Fibroblast of lung (primary cell): Measurements from ENCODE around the gene KRTAP4-4. TPM values are rescaled to one million over a fixed set of nuclear protein-coding genes. Genes with fewer than 3 reads are reported as not detected.

Experiments
- DNase-seq, 2 donors: peaks; one replicate each; pipeline versions ENCODE4 v3.0.0 to v3.0.0-alpha.2; 2010; ENCODE audit warnings: low read depth in 2 of 2
- H2AFZ ChIP-seq: 2 replicates; pipeline ENCODE4 v1.5.1; 2012; ENCODE audit warnings: low read length, control low read depth, inconsistent platforms
- H3K27ac ChIP-seq: 2 replicates; pipeline ENCODE4 v1.5.1; 2011; ENCODE audit warnings: low read length, control low read depth; ENCODE audit not compliant: insufficient read depth
- H3K27me3 ChIP-seq: 2 replicates; pipeline ENCODE4 v1.5.1; 2011; ENCODE audit warnings: mild to moderate bottlenecking, low read length; ENCODE audit not compliant: control insufficient read depth, insufficient read depth
- H3K36me3 ChIP-seq: 2 replicates; pipeline ENCODE4 v1.5.1; 2011; ENCODE audit warnings: low read length; ENCODE audit not compliant: control insufficient read depth, insufficient read depth
- H3K4me1 ChIP-seq: 2 replicates; pipeline ENCODE4 v1.5.1; 2011; ENCODE audit warnings: low read length; ENCODE audit not compliant: control insufficient read depth, insufficient read depth; ENCODE audit errors: extremely low read depth
- H3K4me2 ChIP-seq: 2 replicates; pipeline ENCODE4 v1.5.1; 2011; ENCODE audit warnings: low read length, control low read depth; ENCODE audit not compliant: insufficient read depth; ENCODE audit errors: extremely low read depth
- H3K4me3 ChIP-seq, 4 experiments: fragments of 200-600 bp in 1 of 4; sonication (generic) in 1 of 4; replicated peaks in 1 of 4; 2 replicates each; pipeline ENCODE4 v1.5.1; 2011 to 2016; ENCODE audit warnings: low read length in 4 of 4, low read depth in 3 of 4, mild to moderate bottlenecking in 3 of 4, control low read depth in 2 of 4, inconsistent platforms in 1 of 4, mixed read lengths in 1 of 4; ENCODE audit not compliant: insufficient read depth in 1 of 4; ENCODE audit errors: control extremely low read depth in 1 of 4
- H3K79me2 ChIP-seq: 2 replicates; pipeline ENCODE4 v1.5.1; 2012; ENCODE audit warnings: mild to moderate bottlenecking, low read length, inconsistent platforms; ENCODE audit not compliant: control insufficient read depth, insufficient read depth
- H3K9ac ChIP-seq: 2 replicates; pipeline ENCODE4 v1.5.1; 2011; ENCODE audit warnings: mild to moderate bottlenecking, low read length, control low read depth; ENCODE audit not compliant: insufficient read depth
- H3K9me3 ChIP-seq: 2 replicates; pipeline ENCODE4 v1.5.1; 2012; ENCODE audit warnings: low read depth, low read length; ENCODE audit not compliant: control insufficient read depth, insufficient read depth
- H4K20me1 ChIP-seq: 2 replicates; pipeline ENCODE4 v1.5.1; 2011; ENCODE audit warnings: low read length; ENCODE audit not compliant: control insufficient read depth, insufficient read depth; ENCODE audit errors: extremely low read depth
- EZH2 ChIP-seq: IDR thresholded peaks from 2 replicates; pipeline ENCODE4 v1.5.1; 2012; ENCODE audit warnings: low read length, control low read depth, mild to moderate bottlenecking; ENCODE audit errors: missing control alignments
- polyA plus RNA-seq, 2 donors: library from polyadenylated mRNA; depleted of rRNA in 1 of 2; stranded (reverse) in 1 of 2; unstranded in 1 of 2; fragments of >200 nt; gene quantifications; 2 replicates each; pipeline ENCODE4 v1.2.1, GENCODE V29; 2011 to 2012; ENCODE audit warnings: missing spikeins in 1 of 2
- total RNA-seq: library from RNA; depleted of rRNA; stranded (reverse); fragments of >200 nt; gene quantifications from 2 replicates; pipeline ENCODE4 v1.2.1, GENCODE V29; 2014
- TF ChIP-seq, protein P1 (sequence below), 2 donors: IDR thresholded peaks in 1 of 2; conservative IDR thresholded peaks in 1 of 2; 1 replicate in 1 of 2; 2 replicates in 1 of 2; pipeline ENCODE4 v1.5.1; 2011 to 2012; ENCODE audit warnings: low read length in 2 of 2, control low read depth in 1 of 2, inconsistent platforms in 1 of 2, low read depth in 1 of 2, mild to moderate bottlenecking in 1 of 2

Gene KRTAP4-4
- total and polyA plus RNA-seq, 2 donors (not counting 1 experiment from before 2014, with no cell fraction given) = not detected

- Histone ChIP-seq H2AFZ (peak overlapping the region; percentile 62), H3K9ac (no peak overlapping the region)
Measured at GRCh38 chr17:41133880-41134735, 26.4 kb downstream of the KRTAP4-4 start.

DNA sequence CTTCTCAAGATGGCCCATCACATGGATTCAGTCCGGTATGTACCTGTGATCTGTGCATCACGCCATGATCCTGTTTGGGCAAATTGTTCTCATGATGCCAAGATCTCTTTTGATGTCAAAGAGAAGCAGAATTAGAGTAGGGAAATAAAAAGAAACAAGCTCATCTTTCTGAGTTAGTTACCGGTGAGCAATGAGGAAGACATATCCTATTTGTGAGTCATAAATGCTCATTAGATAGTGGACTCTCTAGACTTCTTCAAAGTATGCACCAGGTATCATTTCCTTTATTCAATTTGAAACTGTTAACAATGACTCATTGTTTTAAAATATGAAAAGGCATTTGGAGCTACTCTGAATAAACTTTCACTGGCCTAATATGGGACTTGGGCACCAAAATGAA, 28.6 kb downstream of the KRTAP4-4 start:
- Histone ChIP-seq H2AFZ (no peak overlapping the region), H3K27ac (no peak overlapping the region), H3K79me2 (no peaks in the 10 kb centered on the region), H3K27me3 (no peaks in the 10 kb centered on the region), H3K9ac (no peak overlapping the region), H3K4me2 (no peak overlapping the region), H3K36me3 (no peaks in the 10 kb centered on the region), H3K4me1 (peaks cover 2% of the 10 kb centered on the region), H4K20me1 (no peaks in the 10 kb centered on the region), H3K4me3 (no peak overlapping the region), H3K9me3 (no peaks in the 10 kb centered on the region)
- DNase-seq = peak in 1 of 2 donors; percentile 75
- TF ChIP-seq EZH2 = no peak
- TF ChIP-seq, protein P1, sequence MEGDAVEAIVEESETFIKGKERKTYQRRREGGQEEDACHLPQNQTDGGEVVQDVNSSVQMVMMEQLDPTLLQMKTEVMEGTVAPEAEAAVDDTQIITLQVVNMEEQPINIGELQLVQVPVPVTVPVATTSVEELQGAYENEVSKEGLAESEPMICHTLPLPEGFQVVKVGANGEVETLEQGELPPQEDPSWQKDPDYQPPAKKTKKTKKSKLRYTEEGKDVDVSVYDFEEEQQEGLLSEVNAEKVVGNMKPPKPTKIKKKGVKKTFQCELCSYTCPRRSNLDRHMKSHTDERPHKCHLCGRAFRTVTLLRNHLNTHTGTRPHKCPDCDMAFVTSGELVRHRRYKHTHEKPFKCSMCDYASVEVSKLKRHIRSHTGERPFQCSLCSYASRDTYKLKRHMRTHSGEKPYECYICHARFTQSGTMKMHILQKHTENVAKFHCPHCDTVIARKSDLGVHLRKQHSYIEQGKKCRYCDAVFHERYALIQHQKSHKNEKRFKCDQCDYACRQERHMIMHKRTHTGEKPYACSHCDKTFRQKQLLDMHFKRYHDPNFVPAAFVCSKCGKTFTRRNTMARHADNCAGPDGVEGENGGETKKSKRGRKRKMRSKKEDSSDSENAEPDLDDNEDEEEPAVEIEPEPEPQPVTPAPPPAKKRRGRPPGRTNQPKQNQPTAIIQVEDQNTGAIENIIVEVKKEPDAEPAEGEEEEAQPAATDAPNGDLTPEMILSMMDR (conservative IDR thresholded peaks at IDR 0.05 in 1 of 2, IDR thresholded peaks at IDR 0.05 in 1 of 2; ENCODE audit: low read depth in 1 of 2, low read length in 2 of 2) = no peak

More at GRCh38 chr17:41133880-41134735, 26.4 kb downstream of the KRTAP4-4 start:
- Histone ChIP-seq H3K27me3 (no peaks in the 10 kb centered on the region), H3K27ac (no peak overlapping the region), H3K4me2 (peak overlapping the region; percentile 13), H4K20me1 (no peaks in the 10 kb centered on the region), H3K36me3 (no peaks in the 10 kb centered on the region), H3K4me3 (no peak overlapping the region), H3K4me1 (peaks cover 2% of the 10 kb centered on the region), H3K79me2 (no peaks in the 10 kb centered on the region), H3K9me3 (no peaks in the 10 kb centered on the region)
- TF ChIP-seq EZH2 = no peak
- TF ChIP-seq, protein P1 (conservative IDR thresholded peaks at IDR 0.05 in 1 of 2, IDR thresholded peaks at IDR 0.05 in 1 of 2; ENCODE audit: low read depth in 1 of 2, low read length in 2 of 2) = no peak
- peak in 1 of 2 donors; percentile 20 for DNase-seq

GRCh38 chr17:41127371-41127770, 33.2 kb downstream of the KRTAP4-4 start:
- no peak for DNase-seq
- TF ChIP-seq EZH2 = no peak
- TF ChIP-seq, protein P1 (conservative IDR thresholded peaks at IDR 0.05 in 1 of 2, IDR thresholded peaks at IDR 0.05 in 1 of 2; ENCODE audit: low read depth in 1 of 2, low read length in 2 of 2) = no peak
- no peak overlapping the region for H3K4me2 ChIP-seq

More at GRCh38 chr17:41127371-41127770, 33.2 kb downstream of the KRTAP4-4 start:
- no peaks in the 10 kb centered on the region for H4K20me1 ChIP-seq
- no peak overlapping the region for H3K9ac ChIP-seq
- no peak overlapping the region for H2AFZ ChIP-seq
- H3K27me3 ChIP-seq = no peaks in the 10 kb centered on the region
- no peak overlapping the region for H3K4me3 ChIP-seq
- no peaks in the 10 kb centered on the region for H3K79me2 ChIP-seq
- no peaks in the 10 kb centered on the region for H3K4me1 ChIP-seq
- H3K27ac ChIP-seq = no peak overlapping the region
- no peaks in the 10 kb centered on the region for H3K36me3 ChIP-seq
- no peaks in the 10 kb centered on the region for H3K9me3 ChIP-seq
